ENCODE data around the gene FAM161B. TPM values are rescaled to one million over a fixed set of nuclear protein-coding genes. Genes with fewer than 3 reads are reported as not detected.

Gene FAM161B
- total RNA-seq, 2 experiments from 2014 or later, result 2.6 to 3.5 TPM

DNA sequence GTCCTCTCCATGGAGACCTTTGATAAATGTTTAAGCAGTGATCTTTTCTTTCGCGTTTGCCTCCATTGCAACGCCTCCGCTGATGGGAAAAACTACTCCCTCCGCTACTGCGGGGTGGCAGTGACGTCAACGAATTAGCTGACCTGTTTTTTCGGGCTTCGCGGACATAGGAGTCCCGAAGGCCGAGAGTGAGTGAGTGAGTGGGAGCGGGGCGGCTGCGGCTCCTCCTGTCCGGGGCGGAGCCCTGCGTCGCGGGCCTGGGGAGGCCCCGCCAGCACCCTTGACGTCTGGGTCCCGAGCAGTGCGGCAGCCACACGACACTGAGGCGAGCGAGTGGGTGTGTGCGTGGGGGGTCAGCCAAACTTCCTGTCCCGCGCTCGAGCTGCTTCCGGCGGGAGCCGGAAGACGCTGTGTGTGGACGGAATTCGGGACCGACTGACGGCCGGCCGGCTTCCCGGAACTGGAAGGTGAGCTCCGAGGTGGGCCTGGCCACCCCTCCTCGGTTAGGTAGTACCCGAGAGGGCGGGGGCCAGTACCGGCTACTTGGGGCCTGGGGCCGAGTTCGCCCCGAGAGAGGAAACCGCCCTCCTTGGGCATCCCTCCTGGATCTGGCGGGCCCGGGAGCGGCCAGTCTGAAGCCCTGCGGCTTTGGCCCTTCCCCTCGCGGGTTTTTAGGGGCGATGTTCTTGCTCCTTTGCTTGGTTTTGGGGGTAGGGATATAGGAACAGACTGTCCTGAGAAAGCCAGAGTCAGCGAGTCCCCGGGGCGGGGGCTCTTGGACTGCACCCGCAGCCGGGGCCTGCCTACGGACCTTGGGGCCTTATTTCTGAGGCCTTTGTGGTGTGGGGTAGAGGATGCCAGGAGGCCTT, 63.2 kb downstream of the FAM161B start, which contains the start of gene ZNF410:
TSS of gene ZNF410 (plus strand) at position 411 of the 869 bp plus-strand sequence. CDS start 5,317 bp downstream, outside the sequence.
- peak; percentile 99 for ATAC-seq (ENCODE audit: low read depth)
- peaks cover 46% of the 10 kb centered on the region for H3K4me1 Mint-ChIP-seq
- H3K27ac Mint-ChIP-seq, result peak within 1 kb of the TSS; percentile 97
- no peaks in the 10 kb centered on the region for H3K9me3 Mint-ChIP-seq
- POLR2A ChIA-PET, result interaction anchor here (0.7 to 1.9 kb wide), 13 partner anchors 9 to 318 kb away, joined by 3 to 16 read pairs (median 4); partner anchors contain the start of genes ACOT2, ACOT6 and PTGR2
- DNase-seq, result peak; percentile 85
- H3K36me3 Mint-ChIP-seq, result peaks cover 11% of the 10 kb centered on the region
- H3K4me3 Mint-ChIP-seq, result peak within 1 kb of the TSS; percentile 96
- H3K27me3 Mint-ChIP-seq, result no peaks in the 10 kb centered on the region

GRCh38 chr14:73884438-73885190, 65.3 kb downstream of the FAM161B start:
- Mint-ChIP-seq H3K9me3 (no peaks in the 10 kb centered on the region), H3K4me1 (peaks cover 41% of the 10 kb centered on the region), H3K36me3 (peaks cover 11% of the 10 kb centered on the region), H3K27ac (peak overlapping the region; percentile 97), H3K27me3 (no peaks in the 10 kb centered on the region), H3K4me3 (peak overlapping the region; percentile 96)
- DNase-seq (no peak), ATAC-seq (ENCODE audit: low read depth) (no peak)
- POLR2A ChIA-PET, result no interaction called here

Other genes with a start within 250 kb of the FAM161B start
- 10 to 100 TPM; 32.1 to 34.9 TPM for gene PNMA1, start 235.7 kb downstream of the FAM161B start, total RNA-seq
- 1 to 10 TPM; 3.4 to 3.6 TPM for gene PTGR2, start 98.3 kb downstream of the FAM161B start, total RNA-seq
- gene ZNF410, start 63.2 kb downstream of the FAM161B start, total RNA-seq, result 10 to 100 TPM; 53.3 to 56.5 TPM
- gene COQ6, start 208 bp upstream of the FAM161B start, total RNA-seq, result 10 to 100 TPM; 26.4 to 27.2 TPM
- gene ENTPD5, start 69.2 kb upstream of the FAM161B start, total RNA-seq, result 10 to 100 TPM; 13.5 to 14.4 TPM
- gene BBOF1, start 69.3 kb upstream of the FAM161B start, total RNA-seq, result 1 to 10 TPM; 1.2 to 2.9 TPM
- gene ALDH6A1, start 134.4 kb upstream of the FAM161B start, total RNA-seq, result 10 to 100 TPM; 17.6 to 20.1 TPM
- gene LIN52, start 134.9 kb upstream of the FAM161B start, total RNA-seq, result 10 to 100 TPM; 12.0 to 15.0 TPM